ENCODE results near the gene SPEN. TPM values are rescaled to one million over a fixed set of nuclear protein-coding genes. Genes with fewer than 3 reads are reported as not detected.

SPEN gene
- total and polyA plus RNA-seq, 9 of the 15 experiments (the other 6 are each of a cell fraction or from before 2014, with no cell fraction given), result 5.7 to 87.5 (median 27.2) TPM

- TF ChIP-seq ZNF318 (IDR thresholded peaks at IDR 0.05; ENCODE audit: borderline replicate concordance in 1 of 2, low read depth in 1 of 2) (peak in 1 of 2 experiments; percentile 49; a peak in 1 of 4 replicates), ZNF143 (CRISPR knock-in tag; IDR thresholded peaks at IDR 0.05) (no peak), STAG1 (CRISPR knock-in tag; IDR thresholded peaks at IDR 0.05; ENCODE audit: borderline replicate concordance) (peak; percentile 20; the same call in 1 of the 2 replicates), MNT (conservative IDR thresholded peaks at IDR 0.05) (peak; percentile 35 to 77), SAP30 (IDR thresholded peaks at IDR 0.05; ENCODE audit: borderline replicate concordance, insufficient read depth, low read depth, low read length, poor library complexity, severe bottlenecking) (peak; percentile 92), HMGXB4 (CRISPR knock-in tag; IDR thresholded peaks at IDR 0.05) (0 out of 2 replicates have a peak, but pooled peaks have one; percentile 60), ZMIZ1 (IDR thresholded peaks at IDR 0.05; ENCODE audit: low read depth in 2 of 2, low read length in 2 of 2) (peak in 1 of 2 experiments; percentile 78; a peak in 1 of 4 replicates), HMG20B (CRISPR knock-in tag; IDR thresholded peaks at IDR 0.05) (no peak), RBM22 (IDR thresholded peaks at IDR 0.05; ENCODE audit: low read depth, low read length, poor library complexity, severe bottlenecking) (no peak)
Measured at GRCh38 chr1:15834406-15835204, 12.9 kb upstream of the SPEN start (continued).

Data from K562 (cell line).